ENCODE results near the gene SLC7A14.

The SLC7A14 gene

GRCh38 chr3:170585937-170586310, at the start of gene SLC7A14:
TSS of gene SLC7A14 (minus strand) at chr3:170586075. CDS start at chr3:170526936, 59,139 bp downstream.
- DNase-seq = peak in 9 of 10 donors; percentile 30 to 93 (median 61)

GRCh38 chr3:170635385-170635735, 49.5 kb upstream of the SLC7A14 start:
- DNase-seq = no peak
- intact Hi-C loops (cut with DNase I) = no loop called here

More at GRCh38 chr3:170585937-170586310, at the start of gene SLC7A14:
- intact Hi-C loops (cut with DNase I) = loop anchor here (10.0 kb wide), 1 partner anchor 229 kb away; no protein-coding TSS in a partner anchor

- DNase-seq = no peak
- intact Hi-C loops (cut with DNase I) = no loop called here
These were observed 48.9 kb upstream of the SLC7A14 start for GRCh38 chr3:170634663-170635384.

GRCh38 chr3:170633573-170633972, 47.7 kb upstream of the SLC7A14 start:
- no peak for DNase-seq
- intact Hi-C loops (cut with DNase I) = no loop called here

GRCh38 chr3:170632780-170633179, 46.9 kb upstream of the SLC7A14 start:
- intact Hi-C loops (cut with DNase I) = no loop called here
- no peak for DNase-seq

GRCh38 chr3:170631755-170632488, 46.0 kb upstream of the SLC7A14 start:
- intact Hi-C loops (cut with DNase I) = no loop called here
- no peak for DNase-seq

- DNase-seq = no peak
- intact Hi-C loops (cut with DNase I) = loop anchor here (10.0 kb wide), 1 partner anchor 209 kb away; the partner anchor contains the start of gene CLDN11
These were observed 37.6 kb upstream of the SLC7A14 start for GRCh38 chr3:170623524-170623923.

GRCh38 chr3:170622369-170623159, 36.7 kb upstream of the SLC7A14 start:
- peak in 6 of 10 donors; percentile 28 to 86 (median 58) for DNase-seq
- intact Hi-C loops (cut with DNase I) = loop anchor here (10.0 kb wide), 1 partner anchor 208 kb away; the partner anchor contains the start of gene CLDN11

- no peak for DNase-seq
- intact Hi-C loops (cut with DNase I) = loop anchor here (10.0 kb wide), 1 partner anchor 206 kb away; the partner anchor contains the start of gene CLDN11
These were observed 35.4 kb upstream of the SLC7A14 start for GRCh38 chr3:170621256-170621655.

- peak in 4 of 10 donors; percentile 31 to 87 (median 52) for DNase-seq
- intact Hi-C loops (cut with DNase I) = no loop called here
These were observed 28.5 kb upstream of the SLC7A14 start for GRCh38 chr3:170614214-170614966.

GRCh38 chr3:170611751-170612150, 25.9 kb upstream of the SLC7A14 start:
- intact Hi-C loops (cut with DNase I) = no loop called here
- DNase-seq = no peak

- no peak for DNase-seq
- intact Hi-C loops (cut with DNase I) = no loop called here
These were observed 24.5 kb upstream of the SLC7A14 start for GRCh38 chr3:170610321-170610884.

GRCh38 chr3:170608475-170608874, 22.6 kb upstream of the SLC7A14 start:
- DNase-seq = no peak
- intact Hi-C loops (cut with DNase I) = no loop called here

GRCh38 chr3:170606675-170607074, 20.8 kb upstream of the SLC7A14 start:
- no peak for DNase-seq
- intact Hi-C loops (cut with DNase I) = no loop called here

GRCh38 chr3:170605490-170605889, 19.6 kb upstream of the SLC7A14 start:
- no peak for DNase-seq
- intact Hi-C loops (cut with DNase I) = no loop called here

- DNase-seq = peak in 3 of 10 donors; percentile 13 to 73 (median 67)
- intact Hi-C loops (cut with DNase I) = no loop called here
These were observed 18.1 kb upstream of the SLC7A14 start for GRCh38 chr3:170603770-170604510.

- DNase-seq = no peak
- intact Hi-C loops (cut with DNase I) = no loop called here
These were observed 16.7 kb upstream of the SLC7A14 start for GRCh38 chr3:170602556-170602955.

- DNase-seq = no peak
- intact Hi-C loops (cut with DNase I) = no loop called here
These were observed 14.2 kb upstream of the SLC7A14 start for GRCh38 chr3:170600005-170600624.

GRCh38 chr3:170599091-170599490, 13.2 kb upstream of the SLC7A14 start:
- DNase-seq = no peak
- intact Hi-C loops (cut with DNase I) = no loop called here
